Testis (tissue), 3 donors: ENCODE data around the gene C1orf50. TPM values are rescaled to one million over a fixed set of nuclear protein-coding genes. Genes with fewer than 3 reads are reported as not detected.

Experiments used
- DNase-seq: peaks from one replicate; pipeline ENCODE4 v3.0.0-alpha.2; 2019
- H3K27ac ChIP-seq, 2 donors: fragments of 200-600 bp; sonication (generic); one replicate each; pipeline ENCODE4 v1.5.1; 2019
- H3K27me3 ChIP-seq: fragments of 200-600 bp; sonication (generic); one replicate; pipeline ENCODE4 v1.5.1; 2019
- H3K36me3 ChIP-seq: fragments of 200-600 bp; sonication (generic); one replicate; pipeline ENCODE4 v1.5.1; 2017; ENCODE audit warnings: low read depth; ENCODE audit errors: missing control alignments
- H3K4me1 ChIP-seq: fragments of 200-600 bp; sonication (generic); one replicate; pipeline ENCODE4 v1.5.1; 2019
- H3K4me3 ChIP-seq, 2 donors: fragments of 200-600 bp; sonication (generic); one replicate each; pipeline ENCODE4 v1.5.1; 2017 to 2019
- H3K9me3 ChIP-seq: fragments of 200-600 bp; sonication (generic); one replicate; pipeline ENCODE4 v1.5.1; 2017
- CTCF ChIP-seq, 3 experiments: fragments of 450-650 bp in 2 of 3; fragments of 200-600 bp in 1 of 3; sonication (generic) in 1 of 3; IDR thresholded peaks; one replicate each; pipeline ENCODE4 v1.5.1; 2016 to 2019; ENCODE audit warnings: antibody characterized with exemption in 3 of 3, mild to moderate bottlenecking in 2 of 3, moderate library complexity in 1 of 3
- POLR2A ChIP-seq: fragments of 450-650 bp; IDR thresholded peaks from one replicate; pipeline ENCODE4 v1.6.1; 2017; ENCODE audit warnings: antibody characterized with exemption, mild to moderate bottlenecking, moderate library complexity
- WGBS, 2 donors: methylation state at CpG; one replicate each; pipeline ENCODE4 v1.1.5; 2018; 5-methylcytosine and 5-hydroxymethylcytosine counted together
- intact Hi-C: fragments of 100-400 bp; cut with DNase I; formaldehyde crosslinking; loops from one replicate; pipeline ENCODE4 v1.15.1; 2023; ENCODE audit warnings: low total_unique reads
- polyA plus RNA-seq: library from polyadenylated mRNA; stranded (reverse); fragments of 350-450 nt; fragmentation: Illumina TruSeq; extraction: RNeasy Lipid Tissue Mini Kit (QIAGEN cat#74804); gene quantifications from one replicate; pipeline ENCODE4 v1.2.3, GENCODE V29; 2014; ENCODE audit warnings: low read depth, low replicate concordance; ENCODE audit not compliant: insufficient read depth
- total RNA-seq, 2 donors: library from RNA; depleted of rRNA; stranded (reverse); fragments of >200 nt; gene quantifications; one replicate each; pipeline ENCODE4 v1.2.3, GENCODE V29; 2016

Gene C1orf50
- total and polyA plus RNA-seq, 3 donors from 2014 or later, result 9.4 to 21.8 (median 10.2) TPM

DNA sequence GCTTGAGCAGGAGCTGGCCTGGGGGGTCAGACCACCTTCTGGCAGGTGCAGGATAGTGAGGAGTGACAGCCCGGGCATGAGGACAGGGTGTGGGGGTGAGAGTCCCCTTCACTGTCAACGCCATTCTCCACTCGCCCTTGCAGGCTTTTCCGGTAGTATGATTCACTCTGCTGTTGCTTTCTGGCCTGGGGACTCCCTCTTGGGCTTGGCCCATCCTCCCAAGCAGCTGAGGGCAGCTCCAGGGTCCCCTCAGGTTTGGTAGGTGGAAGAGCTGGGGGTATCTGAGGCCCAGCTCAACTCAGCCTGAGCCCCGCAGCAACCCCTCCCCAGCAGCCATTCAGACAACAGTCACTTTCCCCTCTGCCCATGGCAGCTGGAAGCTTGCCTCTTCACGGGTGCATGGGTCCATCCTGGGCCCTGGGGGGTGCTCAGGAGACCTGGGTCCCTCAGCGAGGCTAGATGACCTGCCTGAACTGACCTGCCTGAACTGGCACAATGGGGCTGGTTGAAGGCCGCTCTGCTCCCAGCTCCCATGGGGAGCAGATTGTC lies 28.3 kb upstream of the C1orf50 start:
- Histone ChIP-seq H3K27me3 (no peaks in the 10 kb centered on the region), H3K27ac (no peak overlapping the region), H3K36me3 (no peaks in the 10 kb centered on the region), H3K9me3 (no peaks in the 10 kb centered on the region), H3K4me1 (no peaks in the 10 kb centered on the region), H3K4me3 (no peak overlapping the region)
- WGBS, 2 donors, result 85 to 96% methylated on average over 5 to 8 of the region's 8 CpGs
- TF ChIP-seq POLR2A (no peak), CTCF (IDR thresholded peaks at IDR 0.05) (no peak)
- no peak for DNase-seq
- intact Hi-C loops, result no loop called here

- 74 to 78% methylated on average over 27 of the region's 27 CpGs for WGBS, 2 donors
- no peaks in the 10 kb centered on the region for H3K27me3 ChIP-seq
- no peaks in the 10 kb centered on the region for H3K9me3 ChIP-seq
- H3K4me1 ChIP-seq, result no peaks in the 10 kb centered on the region
- H3K27ac ChIP-seq, result no peak within 1 kb of the TSS
- intact Hi-C loops, result no loop called here
- DNase-seq, result no peak
- TF ChIP-seq POLR2A (no peak), CTCF (IDR thresholded peaks at IDR 0.05) (no peak)
- H3K36me3 ChIP-seq, result no peaks in the 10 kb centered on the region
- no peak within 1 kb of the TSS for H3K4me3 ChIP-seq
These were observed 27.0 kb upstream of the C1orf50 start, which contains the start of gene CLDN19 for GRCh38 chr1:42739753-42740700. Gene CLDN19, minus strand, starts transcription at chr1:42740236. Its CDS starts 173 bp downstream, at chr1:42740063.

GRCh38 chr1:42740851-42741580 lies 26.0 kb upstream of the C1orf50 start:
- Histone ChIP-seq H3K4me1 (no peaks in the 10 kb centered on the region), H3K4me3 (no peak overlapping the region), H3K9me3 (no peaks in the 10 kb centered on the region), H3K36me3 (no peaks in the 10 kb centered on the region), H3K27me3 (no peaks in the 10 kb centered on the region), H3K27ac (no peak overlapping the region)
- TF ChIP-seq CTCF (IDR thresholded peaks at IDR 0.05) (no peak), POLR2A (no peak)
- intact Hi-C loops, result no loop called here
- WGBS, 2 donors, result 83 to 84% methylated on average over 12 to 18 of the region's 19 CpGs
- DNase-seq, result no peak

- H3K27me3 ChIP-seq, result no peaks in the 10 kb centered on the region
These were observed 25.3 kb upstream of the C1orf50 start for GRCh38 chr1:42741706-42742105.

More at GRCh38 chr1:42741706-42742105, 25.3 kb upstream of the C1orf50 start:
- no peak for DNase-seq
- H3K9me3 ChIP-seq, result no peaks in the 10 kb centered on the region
- WGBS, 2 donors, result 90 to 94% methylated on average over 3 to 4 of the region's 4 CpGs
- no peaks in the 10 kb centered on the region for H3K36me3 ChIP-seq
- no peak overlapping the region for H3K27ac ChIP-seq
- H3K4me3 ChIP-seq, result no peak overlapping the region
- no peak for TF ChIP-seq POLR2A
- TF ChIP-seq CTCF (IDR thresholded peaks at IDR 0.05), result no peak
- intact Hi-C loops, result no loop called here
- H3K4me1 ChIP-seq, result no peaks in the 10 kb centered on the region
